Common myeloid progenitor, CD34-positive (primary cell): ENCODE data around the gene AFG1L.

Experiments
- CTCF ChIA-PET: fragments of 350-600 bp; sonication (Branson Sonifier 250); formaldehyde crosslinking; loops from one replicate; lab custom pipeline; 2021; ENCODE audit warnings: antibody characterized with exemption; lab: Charles Lee
- POLR2A ChIA-PET: fragments of 350-600 bp; sonication (Branson Sonifier 250); formaldehyde crosslinking; loops from one replicate; lab custom pipeline; 2021; ENCODE audit warnings: antibody characterized with exemption; lab: Charles Lee
- DNase-seq, 3 donors: peaks; one replicate each; pipeline versions ENCODE4 v3.0.0 to v3.0.0-alpha.2; 2013
- H3K27ac ChIP-seq, 2 experiments: 1 replicate in 1 of 2; 2 replicates in 1 of 2; pipeline ENCODE4 v1.7.0; 2013; ENCODE audit warnings: inconsistent platforms in 2 of 2, low read length in 2 of 2, mild to moderate bottlenecking in 2 of 2, low read depth in 1 of 2, moderate library complexity in 1 of 2; ENCODE audit not compliant: severe bottlenecking in 2 of 2, insufficient read depth in 1 of 2, poor library complexity in 1 of 2
- H3K27me3 ChIP-seq, 5 experiments: replicated peaks in 2 of 5; 1 replicate in 3 of 5; 2 replicates in 2 of 5; pipeline versions ENCODE4 v1.6.1 to v1.7.0; 2013; ENCODE audit warnings: low read length in 4 of 5, mild to moderate bottlenecking in 2 of 5, moderate library complexity in 2 of 5, inconsistent platforms in 1 of 5; ENCODE audit not compliant: insufficient read depth in 5 of 5, control insufficient read depth in 4 of 5
- H3K36me3 ChIP-seq, 4 experiments: 1 replicate in 2 of 4; 2 replicates in 2 of 4; pipeline versions ENCODE4 v1.6.1 to v1.7.0; 2013; ENCODE audit warnings: low read length in 3 of 4, control low read depth in 1 of 4, mild to moderate bottlenecking in 1 of 4; ENCODE audit not compliant: control insufficient read depth in 4 of 4, insufficient read depth in 4 of 4
- H3K4me1 ChIP-seq, 4 experiments: 1 replicate in 3 of 4; 2 replicates in 1 of 4; pipeline versions ENCODE4 v1.6.1 to v1.7.1; 2013; ENCODE audit warnings: low read length in 3 of 4, mild to moderate bottlenecking in 3 of 4, control low read depth in 1 of 4, inconsistent platforms in 1 of 4, moderate library complexity in 1 of 4; ENCODE audit not compliant: control insufficient read depth in 4 of 4, insufficient read depth in 4 of 4; ENCODE audit errors: control extremely low read depth in 1 of 4
- H3K4me3 ChIP-seq, 7 experiments: 1 replicate in 4 of 7; 2 replicates in 3 of 7; pipeline versions ENCODE4 v1.5.1 to v1.7.0; 2013; ENCODE audit warnings: mild to moderate bottlenecking in 7 of 7, low read length in 6 of 7, moderate library complexity in 6 of 7, inconsistent platforms in 2 of 7, low read depth in 2 of 7, control low read depth in 1 of 7; ENCODE audit not compliant: insufficient read depth in 4 of 7, control insufficient read depth in 1 of 7; ENCODE audit errors: extremely low read depth in 1 of 7
- H3K9me3 ChIP-seq, 5 experiments: 1 replicate in 4 of 5; 2 replicates in 1 of 5; pipeline versions ENCODE4 v1.6.1 to v1.7.1; 2013; ENCODE audit warnings: low read length in 4 of 5, mild to moderate bottlenecking in 2 of 5, inconsistent platforms in 1 of 5, low read depth in 1 of 5, moderate library complexity in 1 of 5; ENCODE audit not compliant: control insufficient read depth in 4 of 5, insufficient read depth in 2 of 5; ENCODE audit errors: control extremely low read depth in 1 of 5
- whole genome bisulfite sequencing: methylation state at CpG from one replicate; pipeline ENCODE4 v1.1.5; 2013; ENCODE audit not compliant: insufficient coverage; 5-methylcytosine and 5-hydroxymethylcytosine counted together

The AFG1L gene

GRCh38 chr6:108489699-108490098, 194.8 kb downstream of the AFG1L start:
- Histone ChIP-seq H3K9me3 (no peaks in the 10 kb centered on the region), H3K4me3 (no peak overlapping the region), H3K27ac (no peak overlapping the region), H3K36me3 (peaks cover 0 to 2% (median 0%) of the 10 kb centered on the region in 4 experiments), H3K4me1 (no peaks in the 10 kb centered on the region), H3K27me3 (no peaks in the 10 kb centered on the region)
- WGBS, result 99% methylated on average over 5 of the region's 5 CpGs
- ChIA-PET POLR2A (no interaction called here), CTCF (interaction anchor here (2.8 to 6.8 kb wide), 2 partner anchors 13 to 239 kb away, joined by 10 to 32 read pairs; no protein-coding TSS in a partner anchor)
- no peak for DNase-seq

GRCh38 chr6:108492131-108492766, 197.4 kb downstream of the AFG1L start:
- Histone ChIP-seq H3K4me1 (no peaks in the 10 kb centered on the region), H3K36me3 (peaks cover 0 to 2% (median 0%) of the 10 kb centered on the region in 4 experiments), H3K27ac (no peak overlapping the region), H3K9me3 (no peaks in the 10 kb centered on the region), H3K4me3 (no peak overlapping the region), H3K27me3 (no peaks in the 10 kb centered on the region)
- ChIA-PET CTCF (interaction anchor here (0.6 to 6.8 kb wide), 52 partner anchors 8 to 590 kb away, joined by 3 to 42 read pairs (median 4); partner anchors contain the start of gene SNX3), POLR2A (no interaction called here)
- DNase-seq, result peak; percentile 57 to 68 (median 64)

GRCh38 chr6:108494434-108494833, 199.6 kb downstream of the AFG1L start:
- ChIA-PET POLR2A (interaction anchor here (0.7 kb wide), 1 partner anchor 319 kb away, joined by 3 read pairs; no protein-coding TSS in a partner anchor), CTCF (interaction anchor here (1.4 to 6.8 kb wide), 3 partner anchors 30 to 381 kb away, joined by 3 to 42 read pairs (median 32); no protein-coding TSS in a partner anchor)
- no peaks in the 10 kb centered on the region for H3K4me1 ChIP-seq
- H3K4me3 ChIP-seq, result no peak overlapping the region
- WGBS, result 86% methylated on average over 1 of the region's 2 CpGs
- H3K9me3 ChIP-seq, result no peaks in the 10 kb centered on the region
- peaks cover 0 to 2% (median 0%) of the 10 kb centered on the region in 4 experiments for H3K36me3 ChIP-seq
- H3K27me3 ChIP-seq, result no peaks in the 10 kb centered on the region
- no peak for DNase-seq
- H3K27ac ChIP-seq, result no peak overlapping the region

GRCh38 chr6:108497883-108498282, 203.0 kb downstream of the AFG1L start:
- peak; percentile 41 to 70 (median 64) for DNase-seq
- Histone ChIP-seq H3K4me1 (peaks cover 0 to 5% (median 0%) of the 10 kb centered on the region in 4 experiments), H3K4me3 (no peak overlapping the region), H3K27me3 (no peaks in the 10 kb centered on the region), H3K36me3 (no peaks in the 10 kb centered on the region), H3K27ac (no peak overlapping the region), H3K9me3 (no peaks in the 10 kb centered on the region)
- 72% methylated on average over 2 of the region's 3 CpGs for WGBS
- ChIA-PET CTCF (interaction anchor here (0.7 to 1.7 kb wide), 9 partner anchors 8 to 385 kb away, joined by 3 to 11 read pairs (median 3); no protein-coding TSS in a partner anchor), POLR2A (no interaction called here)

- Histone ChIP-seq H3K9me3 (peaks cover 0 to 1% (median 0%) of the 10 kb centered on the region in 5 experiments), H3K4me1 (peaks cover 0 to 9% (median 0%) of the 10 kb centered on the region in 4 experiments), H3K4me3 (no peak overlapping the region), H3K36me3 (no peaks in the 10 kb centered on the region), H3K27me3 (no peaks in the 10 kb centered on the region), H3K27ac (no peak overlapping the region)
- ChIA-PET POLR2A (no interaction called here), CTCF (interaction anchor here (1.3 to 1.7 kb wide), 2 partner anchors 9 to 389 kb away, joined by 3 to 5 read pairs; no protein-coding TSS in a partner anchor)
- no peak for DNase-seq
- no CpG with 5 or more reads among the region's 3 CpGs for WGBS
Measured at GRCh38 chr6:108501559-108501958, 206.7 kb downstream of the AFG1L start.

- peak; percentile 20 to 64 (median 35) for DNase-seq
- no peak overlapping the region for H3K4me3 ChIP-seq
- peaks cover 0 to 9% (median 0%) of the 10 kb centered on the region in 4 experiments for H3K4me1 ChIP-seq
- ChIA-PET POLR2A (no interaction called here), CTCF (interaction anchor here (1.0 to 2.8 kb wide), 2 partner anchors 10 to 21 kb away, joined by 3 to 14 read pairs; no protein-coding TSS in a partner anchor)
- no peaks in the 10 kb centered on the region for H3K27me3 ChIP-seq
- H3K9me3 ChIP-seq, result peaks cover 0 to 1% (median 0%) of the 10 kb centered on the region in 5 experiments
- no peaks in the 10 kb centered on the region for H3K36me3 ChIP-seq
- no peak overlapping the region for H3K27ac ChIP-seq
- no CpG with 5 or more reads among the region's 1 CpG for WGBS
Measured at GRCh38 chr6:108502832-108503231, 208.0 kb downstream of the AFG1L start.

GRCh38 chr6:108507316-108507715, 212.5 kb downstream of the AFG1L start:
- ChIA-PET POLR2A (no interaction called here), CTCF (no interaction called here)

More at GRCh38 chr6:108507316-108507715, 212.5 kb downstream of the AFG1L start:
- Histone ChIP-seq H3K9me3 (peaks cover 0 to 1% (median 0%) of the 10 kb centered on the region in 5 experiments), H3K4me3 (no peak overlapping the region), H3K27ac (no peak overlapping the region), H3K27me3 (no peaks in the 10 kb centered on the region), H3K36me3 (peaks cover 0 to 6% (median 2%) of the 10 kb centered on the region in 4 experiments), H3K4me1 (peaks cover 0 to 9% (median 1%) of the 10 kb centered on the region in 4 experiments)
- no CpG with 5 or more reads among the region's 2 CpGs for WGBS
- DNase-seq, result no peak
